SK-N-SH (cell line): ENCODE data around the gene TRIM69.

Experiments
- FOSL2 ChIP-seq: IDR thresholded peaks from 2 replicates; pipeline ENCODE4 v1.4.0; 2012; ENCODE audit warnings: low read depth, mild to moderate bottlenecking, moderate library complexity, borderline replicate concordance
- POLR2AphosphoS5 ChIP-seq: IDR thresholded peaks from 2 replicates; pipeline ENCODE4 v1.6.1; 2012; ENCODE audit warnings: low read depth, low read length
- TF ChIP-seq, protein P1 (sequence below): fragments of 200-600 bp; sonication (generic); IDR thresholded peaks from 2 replicates; pipeline ENCODE4 v1.6.1; 2017; ENCODE audit warnings: antibody characterized with exemption, mild to moderate bottlenecking, moderate library complexity

GRCh38 chr15:44719293-44719999 is 16.9 kb upstream of the TRIM69 start:
- TF ChIP-seq FOSL2 (no peak), POLR2AphosphoS5 (no peak; the same call in 1 of the 2 replicates)
- TF ChIP-seq, protein P1, sequence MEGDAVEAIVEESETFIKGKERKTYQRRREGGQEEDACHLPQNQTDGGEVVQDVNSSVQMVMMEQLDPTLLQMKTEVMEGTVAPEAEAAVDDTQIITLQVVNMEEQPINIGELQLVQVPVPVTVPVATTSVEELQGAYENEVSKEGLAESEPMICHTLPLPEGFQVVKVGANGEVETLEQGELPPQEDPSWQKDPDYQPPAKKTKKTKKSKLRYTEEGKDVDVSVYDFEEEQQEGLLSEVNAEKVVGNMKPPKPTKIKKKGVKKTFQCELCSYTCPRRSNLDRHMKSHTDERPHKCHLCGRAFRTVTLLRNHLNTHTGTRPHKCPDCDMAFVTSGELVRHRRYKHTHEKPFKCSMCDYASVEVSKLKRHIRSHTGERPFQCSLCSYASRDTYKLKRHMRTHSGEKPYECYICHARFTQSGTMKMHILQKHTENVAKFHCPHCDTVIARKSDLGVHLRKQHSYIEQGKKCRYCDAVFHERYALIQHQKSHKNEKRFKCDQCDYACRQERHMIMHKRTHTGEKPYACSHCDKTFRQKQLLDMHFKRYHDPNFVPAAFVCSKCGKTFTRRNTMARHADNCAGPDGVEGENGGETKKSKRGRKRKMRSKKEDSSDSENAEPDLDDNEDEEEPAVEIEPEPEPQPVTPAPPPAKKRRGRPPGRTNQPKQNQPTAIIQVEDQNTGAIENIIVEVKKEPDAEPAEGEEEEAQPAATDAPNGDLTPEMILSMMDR, result no peak
